HCT116 (cell line): ENCODE measurements around the gene ZBTB17. TPM values are rescaled to one million over a fixed set of nuclear protein-coding genes. Genes with fewer than 3 reads are reported as not detected.

Source experiments
- ATAC-seq: fragments of 200-7000 bp; cut with Tn5 transposase; 2 replicates; pipeline ENCODE4 v1.9.1; 2020; ENCODE audit warnings: mild to moderate bottlenecking, moderate library complexity
- BruUV-seq: library from RNA; stranded (reverse); fragments of 400-500 nt; replicated peaks from 2 replicates; lab custom pipeline; 2021; lab: Mats Ljungman, UMichigan
- CTCF ChIA-PET: fragments of 300-600 bp; sonication (Branson Sonifier 250); formaldehyde crosslinking; loops from one replicate; lab custom pipeline; 2021; ENCODE audit warnings: antibody characterized with exemption; lab: Charles Lee
- POLR2A ChIA-PET: fragments of 300-600, 350-600 bp; sonication (Branson Sonifier 250); formaldehyde crosslinking; loops from one replicate; lab custom pipeline; 2021; ENCODE audit warnings: antibody characterized with exemption; lab: Charles Lee
- RAD21 ChIA-PET, 2 experiments: fragments of 300-600 bp; sonication (Branson Sonifier 250); formaldehyde crosslinking; loops; one replicate each; lab custom pipeline; 2023; ENCODE audit warnings: low total read pairs in 2 of 2; ENCODE audit not compliant: uncharacterized antibody in 2 of 2, unreplicated experiment in 2 of 2, low non-redundant PET in 1 of 2; lab: Charles Lee
- DNase-seq: peaks from one replicate; pipeline ENCODE4 v3.0.0-alpha.2; 2010; ENCODE audit warnings: low read depth, low spot score
- H2AFZ ChIP-seq: fragments of 200-600 bp; shearing (Covaris generic), sonication (generic); 2 replicates; pipeline ENCODE4 v1.6.1; 2017; ENCODE audit warnings: low read depth, mixed run types, mixed read lengths, antibody characterized with exemption, low read length; ENCODE audit not compliant: poor library complexity, severe bottlenecking
- H3K27ac ChIP-seq: 2 replicates; pipeline ENCODE4 v1.5.1; 2012; ENCODE audit warnings: low read depth, low read length
- H3K27me3 ChIP-seq: fragments of 200-600 bp; sonication (generic); 2 replicates; pipeline ENCODE4 v1.6.1; 2016; ENCODE audit warnings: mixed run types, low read length, mixed read lengths; ENCODE audit not compliant: insufficient read depth
- H3K36me3 ChIP-seq, 2 experiments: fragments of 200-500 bp in 1 of 2; fragments of 200-600 bp in 1 of 2; sonication (Bioruptor generic) in 1 of 2; sonication (generic) in 1 of 2; 2 replicates each; pipeline versions ENCODE4 v1.5.1 to v1.6.1; 2014 to 2016; ENCODE audit warnings: low read length in 2 of 2, inconsistent platforms in 1 of 2, mixed read lengths in 1 of 2, mixed run types in 1 of 2; ENCODE audit not compliant: insufficient read depth in 2 of 2, control insufficient read depth in 1 of 2
- H3K4me1 ChIP-seq, 2 experiments: fragments of 200-600 bp in 1 of 2; sonication (generic) in 1 of 2; 2 replicates each; pipeline versions ENCODE4 v1.5.1 to v1.6.1; 2012 to 2017; ENCODE audit warnings: low read length in 2 of 2, inconsistent platforms in 1 of 2, mild to moderate bottlenecking in 1 of 2, mixed read lengths in 1 of 2, mixed run types in 1 of 2, moderate library complexity in 1 of 2; ENCODE audit not compliant: insufficient read depth in 2 of 2, control insufficient read depth in 1 of 2
- H3K4me2 ChIP-seq: fragments of 200-600 bp; sonication (generic); 2 replicates; pipeline ENCODE4 v1.6.1; 2017; ENCODE audit warnings: mixed run types, low read length, mixed read lengths
- H3K4me3 ChIP-seq, 2 experiments: fragments of 200-600 bp in 1 of 2; sonication (generic) in 1 of 2; replicated peaks in 1 of 2; 2 replicates each; pipeline ENCODE4 v1.5.1; 2011 to 2016; ENCODE audit warnings: low read length in 2 of 2, control low read depth in 1 of 2, low read depth in 1 of 2, mild to moderate bottlenecking in 1 of 2, mixed read lengths in 1 of 2, mixed run types in 1 of 2
- H3K79me2 ChIP-seq: fragments of 200-600 bp; sonication (generic); 2 replicates; pipeline ENCODE4 v1.6.1; 2017; ENCODE audit warnings: mild to moderate bottlenecking, mixed run types, low read length, moderate library complexity, mixed read lengths; ENCODE audit not compliant: insufficient read depth
- H3K9ac ChIP-seq: fragments of 200-600 bp; sonication (generic); 2 replicates; pipeline ENCODE4 v1.6.1; 2016; ENCODE audit warnings: low read length, mixed read lengths
- H3K9me2 ChIP-seq: fragments of 200-600 bp; sonication (generic), shearing (Covaris generic); 2 replicates; pipeline ENCODE4 v1.6.1; 2017; ENCODE audit warnings: mixed run types, mild to moderate bottlenecking, moderate library complexity; ENCODE audit not compliant: insufficient read depth
- H3K9me3 ChIP-seq, 2 experiments: fragments of 200-500 bp in 1 of 2; fragments of 200-600 bp in 1 of 2; sonication (Bioruptor generic) in 1 of 2; sonication (generic) in 1 of 2; 2 replicates each; pipeline ENCODE4 v1.6.1; 2014 to 2017; ENCODE audit warnings: low read length in 2 of 2, mixed read lengths in 2 of 2, inconsistent platforms in 1 of 2, low read depth in 1 of 2, mild to moderate bottlenecking in 1 of 2, mixed run types in 1 of 2, moderate library complexity in 1 of 2; ENCODE audit not compliant: control insufficient read depth in 1 of 2, insufficient read depth in 1 of 2
- H4K20me1 ChIP-seq: fragments of 200-600 bp; sonication (generic), shearing (Covaris generic); 2 replicates; pipeline ENCODE4 v1.6.1; 2017; ENCODE audit warnings: mixed run types, mild to moderate bottlenecking, moderate library complexity; ENCODE audit not compliant: insufficient read depth
- ATF3 ChIP-seq: IDR thresholded peaks from 2 replicates; pipeline ENCODE4 v1.6.1; 2012
- CEBPB ChIP-seq: IDR thresholded peaks from 2 replicates; pipeline ENCODE4 v1.6.1; 2012; ENCODE audit warnings: low read depth
- CTCF ChIP-seq, 3 experiments: fragments of 200-600 bp in 1 of 3; sonication (generic) in 1 of 3; IDR thresholded peaks in 2 of 3; conservative IDR thresholded peaks in 1 of 3; 2 replicates each; pipeline ENCODE4 v1.5.1; 2012 to 2017; ENCODE audit warnings: low read depth in 2 of 3, low read length in 2 of 3, antibody characterized with exemption in 1 of 3, borderline replicate concordance in 1 of 3, control low read depth in 1 of 3, mild to moderate bottlenecking in 1 of 3, mixed read lengths in 1 of 3, mixed run types in 1 of 3, moderate library complexity in 1 of 3; ENCODE audit not compliant: insufficient read depth in 1 of 3
- EGR1 ChIP-seq: IDR thresholded peaks from 2 replicates; pipeline ENCODE4 v1.6.1; 2012; ENCODE audit warnings: low read depth
- ELF1 ChIP-seq: IDR thresholded peaks from 2 replicates; pipeline ENCODE4 v1.6.1; 2012; ENCODE audit warnings: low read depth, borderline replicate concordance
- EZH2 ChIP-seq: fragments of 200-600 bp; sonication (generic); IDR thresholded peaks from 2 replicates; pipeline ENCODE4 v1.6.1; 2017; ENCODE audit warnings: antibody characterized with exemption, mixed run types
- EZH2phosphoT487 ChIP-seq: fragments of 200-600 bp; IDR thresholded peaks from 2 replicates; pipeline ENCODE4 v1.6.1; 2018; ENCODE audit warnings: antibody characterized with exemption, borderline replicate concordance
- FOSL1 ChIP-seq: IDR thresholded peaks from 2 replicates; pipeline ENCODE4 v1.6.1; 2012; ENCODE audit warnings: low read depth
- JUND ChIP-seq: IDR thresholded peaks from 2 replicates; pipeline ENCODE4 v1.6.1; 2012
- MAX ChIP-seq: IDR thresholded peaks from 2 replicates; pipeline ENCODE4 v1.6.1; 2012
- POLR2A ChIP-seq: IDR thresholded peaks from 2 replicates; pipeline ENCODE4 v1.7.0; 2011; ENCODE audit warnings: borderline replicate concordance; ENCODE audit not compliant: insufficient read depth, insufficient read length; ENCODE audit errors: extremely low read depth
- RAD21 ChIP-seq: IDR thresholded peaks from 2 replicates; pipeline ENCODE4 v1.6.1; 2012; ENCODE audit warnings: low read depth, mild to moderate bottlenecking
- REST ChIP-seq: IDR thresholded peaks from 2 replicates; pipeline ENCODE4 v1.6.1; 2012; ENCODE audit warnings: low read depth
- SP1 ChIP-seq: IDR thresholded peaks from 2 replicates; pipeline ENCODE4 v1.6.1; 2012; ENCODE audit warnings: low read depth
- SRF ChIP-seq: IDR thresholded peaks from 2 replicates; pipeline ENCODE4 v1.6.1; 2012; ENCODE audit warnings: low read depth
- TCF7L2 ChIP-seq: IDR thresholded peaks from 2 replicates; pipeline ENCODE4 v1.7.0; 2011; ENCODE audit warnings: borderline replicate concordance, inconsistent platforms; ENCODE audit not compliant: insufficient read depth, insufficient read length; ENCODE audit errors: extremely low read depth
- YY1 ChIP-seq: IDR thresholded peaks from 2 replicates; pipeline ENCODE4 v1.6.1; 2011; ENCODE audit warnings: low read length, low read depth, moderate library complexity, mild to moderate bottlenecking; ENCODE audit not compliant: insufficient replicate concordance; ENCODE audit errors: extremely low read depth
- ZBTB33 ChIP-seq: IDR thresholded peaks from 2 replicates; pipeline ENCODE4 v1.6.1; 2011; ENCODE audit warnings: mild to moderate bottlenecking, low read length, moderate library complexity; ENCODE audit not compliant: insufficient replicate concordance; ENCODE audit errors: extremely low read depth
- ZFX ChIP-seq: fragments of 450-650 bp; IDR thresholded peaks from 2 replicates; pipeline ENCODE4 v1.6.1; 2017
- ZNF274 ChIP-seq: fragments of 200-500 bp; sonication (Bioruptor generic); IDR thresholded peaks from 2 replicates; pipeline ENCODE4 v1.6.1; 2014; ENCODE audit warnings: mild to moderate bottlenecking, low read depth, low read length, inconsistent platforms
- intact Hi-C: fragments of 100-400 bp; cut with micrococcal nuclease; formaldehyde crosslinking; loops from 2 replicates; pipeline ENCODE4 v1.10.0; 2022
- total RNA-seq: library from RNA; stranded (reverse); gene quantifications from one replicate; pipeline ENCODE4 v1.2.1, GENCODE V29; 2021; ENCODE audit not compliant: unreplicated experiment

Gene ZBTB17
- total RNA-seq, 1 experiment from 2014 or later: 31.6 TPM

GRCh38 chr1:16012590-16013219, 36.8 kb upstream of the ZBTB17 start:
- CTCF ChIA-PET: interaction anchor here (1.3 kb wide), 1 partner anchor 69 kb away, joined by 3 read pairs; no protein-coding TSS in a partner anchor
- peak overlapping the region; percentile 66 for H3K9ac ChIP-seq
- no TSS peak for BruUV-seq
- no peak for TF ChIP-seq JUND
- no peak for TF ChIP-seq REST
- TF ChIP-seq ZNF274: no peak
- no peak for TF ChIP-seq ELF1
- TF ChIP-seq RAD21: no peak; the same call in 1 of the 2 replicates
- no peak for TF ChIP-seq ZBTB33
- TF ChIP-seq SP1: no peak
- no peak for TF ChIP-seq ATF3
- TF ChIP-seq CEBPB: no peak
- peak in 2 of 3 experiments; percentile 2 to 28; a peak in 2 of 6 replicates for TF ChIP-seq CTCF (IDR thresholded peaks at IDR 0.05 in 2 of 3, conservative IDR thresholded peaks at IDR 0.05 in 1 of 3; ENCODE audit: borderline replicate concordance in 1 of 3, insufficient read depth in 1 of 3, low read depth in 2 of 3, low read length in 2 of 3)
- no peak for TF ChIP-seq FOSL1
- peak; percentile 52 for TF ChIP-seq TCF7L2
- TF ChIP-seq MAX: no peak
- peak; percentile 63; the same call in 1 of the 2 replicates for TF ChIP-seq ZFX
- TF ChIP-seq EZH2phosphoT487: no peak
- TF ChIP-seq SRF: no peak
- no peak for TF ChIP-seq EGR1
- TF ChIP-seq YY1: no peak
- no peak for TF ChIP-seq EZH2
- no peak for TF ChIP-seq POLR2A

More at GRCh38 chr1:16012590-16013219, 36.8 kb upstream of the ZBTB17 start:
- Histone ChIP-seq H3K4me3 (peak overlapping the region; percentile 36 to 58), H2AFZ (peak overlapping the region; percentile 7), H3K36me3 (no peaks in the 10 kb centered on the region), H4K20me1 (no peaks in the 10 kb centered on the region), H3K4me1 (peaks cover 10 to 24% of the 10 kb centered on the region in 2 experiments), H3K9me3 (no peaks in the 10 kb centered on the region), H3K79me2 (no peaks in the 10 kb centered on the region), H3K27ac (peak overlapping the region; percentile 43; the same call in 1 of the 2 replicates), H3K27me3 (no peaks in the 10 kb centered on the region), H3K9me2 (no peaks in the 10 kb centered on the region), H3K4me2 (peak overlapping the region; percentile 85)
- RAD21 ChIA-PET: no interaction called here
- POLR2A ChIA-PET: no interaction called here
- ATAC-seq (peak; percentile 62), DNase-seq (peak; percentile 8)
- intact Hi-C loops: no loop called here
